ENCODE results near the gene SNCB. TPM values are rescaled to one million over a fixed set of nuclear protein-coding genes. Genes with fewer than 3 reads are reported as not detected.

SNCB gene
- total RNA-seq, 2 donors from 2014 or later: not detected

DNA sequence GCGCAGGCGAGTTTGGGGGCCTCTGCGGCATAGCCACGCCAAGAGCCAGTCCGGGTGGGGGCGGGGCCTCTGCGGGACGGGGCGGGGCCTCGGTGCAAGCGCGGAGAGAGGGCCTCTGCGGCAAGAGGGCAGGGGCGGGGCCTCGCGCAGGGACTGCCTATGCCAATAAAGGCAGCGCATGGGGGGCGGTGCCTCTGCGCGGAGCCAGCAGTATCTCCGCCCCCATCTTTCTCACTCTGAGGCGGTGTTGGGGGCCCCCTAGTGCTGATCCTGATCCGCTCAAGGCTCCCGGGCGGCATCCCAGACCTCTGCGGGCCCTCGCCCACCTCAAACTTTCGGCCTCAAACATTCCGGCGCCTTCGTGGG, 11.1 kb downstream of the SNCB start:
- H3K4me3 ChIP-seq: no peak overlapping the region
- no peak overlapping the region for H3K27ac ChIP-seq
- H3K9me3 ChIP-seq: no peaks in the 10 kb centered on the region
- H3K27me3 ChIP-seq: peaks cover 29% of the 10 kb centered on the region
- TF ChIP-seq, protein P1, sequence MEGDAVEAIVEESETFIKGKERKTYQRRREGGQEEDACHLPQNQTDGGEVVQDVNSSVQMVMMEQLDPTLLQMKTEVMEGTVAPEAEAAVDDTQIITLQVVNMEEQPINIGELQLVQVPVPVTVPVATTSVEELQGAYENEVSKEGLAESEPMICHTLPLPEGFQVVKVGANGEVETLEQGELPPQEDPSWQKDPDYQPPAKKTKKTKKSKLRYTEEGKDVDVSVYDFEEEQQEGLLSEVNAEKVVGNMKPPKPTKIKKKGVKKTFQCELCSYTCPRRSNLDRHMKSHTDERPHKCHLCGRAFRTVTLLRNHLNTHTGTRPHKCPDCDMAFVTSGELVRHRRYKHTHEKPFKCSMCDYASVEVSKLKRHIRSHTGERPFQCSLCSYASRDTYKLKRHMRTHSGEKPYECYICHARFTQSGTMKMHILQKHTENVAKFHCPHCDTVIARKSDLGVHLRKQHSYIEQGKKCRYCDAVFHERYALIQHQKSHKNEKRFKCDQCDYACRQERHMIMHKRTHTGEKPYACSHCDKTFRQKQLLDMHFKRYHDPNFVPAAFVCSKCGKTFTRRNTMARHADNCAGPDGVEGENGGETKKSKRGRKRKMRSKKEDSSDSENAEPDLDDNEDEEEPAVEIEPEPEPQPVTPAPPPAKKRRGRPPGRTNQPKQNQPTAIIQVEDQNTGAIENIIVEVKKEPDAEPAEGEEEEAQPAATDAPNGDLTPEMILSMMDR (IDR thresholded peaks at IDR 0.05): no peak
- H3K9ac ChIP-seq (ENCODE audit: low read depth in 2 of 2, low read length in 2 of 2): no peak overlapping the region
- peak; percentile 82 for DNase-seq
- intact Hi-C loops (cut with DNase I): no loop called here
- no peaks in the 10 kb centered on the region for H3K36me3 ChIP-seq
- no peaks in the 10 kb centered on the region for H3K4me1 ChIP-seq

DNA sequence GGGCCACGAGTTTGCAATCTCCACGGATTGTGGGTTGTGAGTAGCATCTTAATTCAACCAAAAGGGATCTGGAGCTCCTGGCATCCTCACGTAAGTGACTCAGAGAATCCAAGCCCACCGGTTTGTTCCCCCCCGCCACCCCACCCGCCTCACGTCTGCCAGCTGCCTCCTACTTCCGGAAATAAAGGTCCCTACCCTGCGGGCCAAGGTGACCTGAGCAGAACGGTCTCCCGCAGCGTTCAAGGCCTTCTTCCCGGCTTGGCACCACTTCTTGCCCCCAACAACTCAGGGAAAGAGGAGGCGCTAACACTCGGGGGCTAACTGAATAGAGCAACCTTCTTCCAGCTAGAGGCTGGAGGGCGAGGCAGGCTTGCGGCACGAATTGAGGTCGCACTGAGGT, 11.6 kb downstream of the SNCB start:
- no peak overlapping the region for H3K27ac ChIP-seq
- no peak for DNase-seq
- H3K9ac ChIP-seq (ENCODE audit: low read depth in 2 of 2, low read length in 2 of 2): no peak overlapping the region
- H3K9me3 ChIP-seq: no peaks in the 10 kb centered on the region
- no peaks in the 10 kb centered on the region for H3K36me3 ChIP-seq
- H3K4me3 ChIP-seq: no peak overlapping the region
- TF ChIP-seq, protein P1 (IDR thresholded peaks at IDR 0.05): no peak
- H3K4me1 ChIP-seq: no peaks in the 10 kb centered on the region
- peaks cover 29% of the 10 kb centered on the region for H3K27me3 ChIP-seq
- intact Hi-C loops (cut with DNase I): no loop called here

DNA sequence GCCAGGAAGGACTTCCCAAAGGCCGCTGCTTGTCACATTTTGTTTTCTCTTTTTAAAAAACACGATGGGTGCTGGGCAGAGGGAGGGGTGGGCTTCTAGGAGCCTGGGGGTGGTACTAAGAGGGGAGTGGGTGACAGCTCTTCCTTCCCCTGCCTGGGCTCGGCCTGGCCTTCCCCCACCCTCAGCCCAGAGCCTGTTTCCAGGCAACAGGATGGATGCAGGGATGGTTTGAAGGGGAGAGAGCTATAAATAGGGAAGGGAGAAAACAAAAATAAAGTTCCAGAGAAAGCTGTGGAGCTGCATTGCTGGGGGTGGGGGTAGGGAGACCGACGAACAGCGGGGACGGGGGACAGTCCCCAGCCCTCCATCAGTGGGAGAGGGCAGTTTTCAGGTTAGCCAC, 13.8 kb downstream of the SNCB start:
- H3K9me3 ChIP-seq: no peaks in the 10 kb centered on the region
- no peak overlapping the region for H3K4me3 ChIP-seq
- no peak overlapping the region for H3K27ac ChIP-seq
- intact Hi-C loops (cut with DNase I): no loop called here
- no peaks in the 10 kb centered on the region for H3K4me1 ChIP-seq
- H3K27me3 ChIP-seq: peaks cover 27% of the 10 kb centered on the region
- no peak for DNase-seq
- no peaks in the 10 kb centered on the region for H3K36me3 ChIP-seq
- H3K9ac ChIP-seq (ENCODE audit: low read depth in 2 of 2, low read length in 2 of 2): no peak overlapping the region
- TF ChIP-seq, protein P1 (IDR thresholded peaks at IDR 0.05): no peak

DNA sequence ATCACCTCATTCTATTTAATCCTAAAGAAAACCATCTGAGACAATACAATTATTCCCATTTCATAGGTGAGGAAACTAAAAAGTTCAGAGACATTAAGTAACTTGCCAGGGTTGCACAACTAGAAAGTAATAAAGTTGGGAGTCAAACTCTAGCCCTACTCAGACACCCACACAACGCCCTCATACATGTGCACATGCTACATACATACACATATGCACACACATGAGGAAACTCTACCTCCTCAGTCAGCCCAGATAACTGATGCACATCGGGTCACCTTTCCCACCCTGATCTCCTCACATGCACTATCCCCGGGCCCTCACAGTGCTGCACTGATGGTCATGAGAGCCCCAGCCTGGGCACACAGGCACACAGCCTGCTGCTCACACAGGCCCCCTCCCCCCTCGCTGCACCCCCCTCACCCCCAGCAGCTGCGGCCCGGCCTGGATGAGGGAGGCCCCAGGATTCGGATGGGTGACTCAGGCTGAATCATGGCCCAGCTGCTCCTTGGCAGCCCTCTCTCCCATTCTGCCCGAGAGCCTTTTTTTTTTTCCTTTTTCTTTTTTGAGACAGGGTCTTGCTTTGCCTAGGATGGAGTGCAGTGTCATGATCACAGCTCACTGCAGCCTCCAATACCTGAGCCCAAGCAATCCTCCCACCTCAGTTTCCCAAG, 15.4 kb downstream of the SNCB start:
- intact Hi-C loops (cut with DNase I): no loop called here
- peaks cover 17% of the 10 kb centered on the region for H3K27me3 ChIP-seq

DNA sequence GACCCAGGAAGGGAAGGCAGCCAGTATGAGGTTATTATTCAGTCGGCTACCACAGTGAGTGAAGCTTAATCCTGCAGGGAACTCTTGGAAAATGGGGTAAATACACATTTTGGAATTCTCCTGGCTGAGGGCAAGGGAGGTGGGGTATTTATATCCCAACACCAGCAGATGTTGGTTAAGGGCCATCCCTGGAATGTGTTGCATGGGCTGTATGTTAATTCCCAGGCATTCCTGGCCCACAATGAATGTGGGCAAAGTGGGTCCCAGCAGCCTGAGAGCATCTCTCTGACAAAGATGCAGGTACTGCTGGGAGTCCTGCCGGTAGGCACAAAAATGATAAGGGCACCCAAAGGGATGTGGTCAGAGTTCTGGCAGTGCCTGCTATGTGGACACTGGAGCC, 17.5 kb downstream of the SNCB start:
- Histone ChIP-seq H3K9ac (ENCODE audit: low read depth in 2 of 2, low read length in 2 of 2) (no peak overlapping the region), H3K27ac (no peak overlapping the region), H3K27me3 (peaks cover 5% of the 10 kb centered on the region), H3K36me3 (no peaks in the 10 kb centered on the region), H3K9me3 (no peaks in the 10 kb centered on the region), H3K4me3 (no peak overlapping the region), H3K4me1 (no peaks in the 10 kb centered on the region)
- DNase-seq: no peak
- intact Hi-C loops (cut with DNase I): no loop called here
- TF ChIP-seq, protein P1 (IDR thresholded peaks at IDR 0.05): no peak

More for the DNA sequence above, 15.4 kb downstream of the SNCB start:
- no peaks in the 10 kb centered on the region for H3K4me1 ChIP-seq
- no peak overlapping the region for H3K9ac ChIP-seq (ENCODE audit: low read depth in 2 of 2, low read length in 2 of 2)
- DNase-seq: no peak
- H3K4me3 ChIP-seq: no peak overlapping the region
- H3K27ac ChIP-seq: no peak overlapping the region
- no peaks in the 10 kb centered on the region for H3K9me3 ChIP-seq
- TF ChIP-seq, protein P1 (IDR thresholded peaks at IDR 0.05): no peak
- H3K36me3 ChIP-seq: no peaks in the 10 kb centered on the region

Data from colonic mucosa (tissue), 4 donors.